Measurements from ENCODE around the gene FLACC1.

DNA sequence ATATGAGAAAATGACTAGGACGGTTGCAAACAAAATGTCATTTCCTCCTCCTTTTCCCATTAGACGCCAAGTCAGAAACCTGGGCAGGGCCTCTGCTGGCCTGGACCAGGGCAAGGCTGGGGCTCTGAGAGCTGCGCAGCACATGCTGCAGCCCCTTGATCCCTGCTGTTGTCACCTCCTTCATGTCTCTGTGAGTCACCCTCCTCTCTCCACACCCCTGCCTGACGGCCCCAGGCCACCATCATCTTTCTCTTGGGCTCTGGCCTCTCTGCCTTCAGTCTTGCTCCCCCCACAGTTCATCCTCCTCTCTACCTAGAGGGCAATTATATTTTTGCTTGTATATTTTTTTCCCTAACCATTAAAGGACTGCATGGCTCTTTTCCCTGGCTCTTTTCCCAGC, 10.0 kb downstream of the FLACC1 start:
- TF ChIP-seq, protein P1, sequence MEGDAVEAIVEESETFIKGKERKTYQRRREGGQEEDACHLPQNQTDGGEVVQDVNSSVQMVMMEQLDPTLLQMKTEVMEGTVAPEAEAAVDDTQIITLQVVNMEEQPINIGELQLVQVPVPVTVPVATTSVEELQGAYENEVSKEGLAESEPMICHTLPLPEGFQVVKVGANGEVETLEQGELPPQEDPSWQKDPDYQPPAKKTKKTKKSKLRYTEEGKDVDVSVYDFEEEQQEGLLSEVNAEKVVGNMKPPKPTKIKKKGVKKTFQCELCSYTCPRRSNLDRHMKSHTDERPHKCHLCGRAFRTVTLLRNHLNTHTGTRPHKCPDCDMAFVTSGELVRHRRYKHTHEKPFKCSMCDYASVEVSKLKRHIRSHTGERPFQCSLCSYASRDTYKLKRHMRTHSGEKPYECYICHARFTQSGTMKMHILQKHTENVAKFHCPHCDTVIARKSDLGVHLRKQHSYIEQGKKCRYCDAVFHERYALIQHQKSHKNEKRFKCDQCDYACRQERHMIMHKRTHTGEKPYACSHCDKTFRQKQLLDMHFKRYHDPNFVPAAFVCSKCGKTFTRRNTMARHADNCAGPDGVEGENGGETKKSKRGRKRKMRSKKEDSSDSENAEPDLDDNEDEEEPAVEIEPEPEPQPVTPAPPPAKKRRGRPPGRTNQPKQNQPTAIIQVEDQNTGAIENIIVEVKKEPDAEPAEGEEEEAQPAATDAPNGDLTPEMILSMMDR (IDR thresholded peaks at IDR 0.05) = no peak
- TF ChIP-seq EZH2 (IDR thresholded peaks at IDR 0.05; ENCODE audit: borderline replicate concordance, insufficient read depth, low read depth, low read length, poor library complexity, severe bottlenecking) = no peak

All from B cell (primary cell).